MG63 (cell line): ENCODE results near the gene PAX5. TPM values are rescaled to one million over a fixed set of nuclear protein-coding genes. Genes with fewer than 3 reads are reported as not detected.
A peak's percentile ranks its signal among the peaks of the same experiment; 100 is the strongest.

Experiments
- DNase-seq: peaks from one replicate; pipeline ENCODE4 v3.0.0-alpha.2; 2020
- H3K27me3 ChIP-seq: fragments of 250-450 bp; sonication (Bioruptor Pico); 2 replicates; pipeline ENCODE4 v1.5.1; 2020; ENCODE audit warnings: mild to moderate bottlenecking, moderate library complexity
- H3K36me3 ChIP-seq: fragments of 250-450 bp; sonication (Bioruptor Pico); 2 replicates; pipeline ENCODE4 v1.5.1; 2020; ENCODE audit warnings: mild to moderate bottlenecking, moderate library complexity
- H3K4me3 ChIP-seq: fragments of 250-450 bp; sonication (Bioruptor Pico); 2 replicates; pipeline ENCODE4 v1.5.1; 2020; ENCODE audit warnings: mild to moderate bottlenecking, moderate library complexity
- H3K9me3 ChIP-seq: fragments of 250-450 bp; sonication (Bioruptor Pico); 2 replicates; pipeline ENCODE4 v1.5.1; 2020; ENCODE audit warnings: mild to moderate bottlenecking, moderate library complexity
- total RNA-seq: library from RNA; depleted of rRNA; stranded (reverse); fragments of >200 nt; shearing (Covaris generic); gene quantifications from 2 replicates; pipeline ENCODE4 v1.2.3, GENCODE V29; 2014; ENCODE audit warnings: low replicate concordance

PAX5 gene
- total RNA-seq, 1 experiment from 2014 or later: not detected

GRCh38 chr9:37040508-37041127 is 6.5 kb upstream of the PAX5 start:
- no peaks in the 10 kb centered on the region for H3K9me3 ChIP-seq

GRCh38 chr9:37038943-37039464 is 4.9 kb upstream of the PAX5 start:
- H3K9me3 ChIP-seq: no peaks in the 10 kb centered on the region
- no peak for DNase-seq
- peaks cover 30% of the 10 kb centered on the region for H3K27me3 ChIP-seq
- no peak overlapping the region for H3K4me3 ChIP-seq
- H3K36me3 ChIP-seq: no peaks in the 10 kb centered on the region

More at GRCh38 chr9:37040508-37041127, 6.5 kb upstream of the PAX5 start:
- H3K27me3 ChIP-seq: peaks cover 23% of the 10 kb centered on the region
- H3K36me3 ChIP-seq: no peaks in the 10 kb centered on the region
- DNase-seq: no peak
- no peak overlapping the region for H3K4me3 ChIP-seq

GRCh38 chr9:37038302-37038942 is 4.4 kb upstream of the PAX5 start:
- Histone ChIP-seq H3K9me3 (no peaks in the 10 kb centered on the region), H3K36me3 (no peaks in the 10 kb centered on the region), H3K4me3 (no peak overlapping the region), H3K27me3 (peaks cover 28% of the 10 kb centered on the region)
- DNase-seq: no peak

- no peaks in the 10 kb centered on the region for H3K9me3 ChIP-seq
- no peak overlapping the region for H3K4me3 ChIP-seq
- no peak for DNase-seq
- H3K27me3 ChIP-seq: peaks cover 28% of the 10 kb centered on the region
- no peaks in the 10 kb centered on the region for H3K36me3 ChIP-seq
Observed at GRCh38 chr9:37037503-37038301, 3.6 kb upstream of the PAX5 start.

GRCh38 chr9:37036776-37037502 is 2.9 kb upstream of the PAX5 start:
- H3K4me3 ChIP-seq: peak overlapping the region; percentile 46
- peak; percentile 46 for DNase-seq
- H3K9me3 ChIP-seq: no peaks in the 10 kb centered on the region
- H3K36me3 ChIP-seq: no peaks in the 10 kb centered on the region
- H3K27me3 ChIP-seq: peaks cover 28% of the 10 kb centered on the region

- peak overlapping the region; percentile 46 for H3K4me3 ChIP-seq
- H3K36me3 ChIP-seq: no peaks in the 10 kb centered on the region
- peak; percentile 12 for DNase-seq
- H3K27me3 ChIP-seq: peaks cover 28% of the 10 kb centered on the region
- no peaks in the 10 kb centered on the region for H3K9me3 ChIP-seq
Observed at GRCh38 chr9:37036371-37036775, 2.3 kb upstream of the PAX5 start.

GRCh38 chr9:37035648-37036370 is 1.7 kb upstream of the PAX5 start:
- Histone ChIP-seq H3K36me3 (no peaks in the 10 kb centered on the region), H3K9me3 (no peaks in the 10 kb centered on the region), H3K27me3 (peaks cover 28% of the 10 kb centered on the region), H3K4me3 (peak overlapping the region; percentile 46)
- no peak for DNase-seq

- Histone ChIP-seq H3K36me3 (no peaks in the 10 kb centered on the region), H3K9me3 (no peaks in the 10 kb centered on the region), H3K27me3 (peaks cover 28% of the 10 kb centered on the region), H3K4me3 (no peak overlapping the region)
- no peak for DNase-seq
Observed at GRCh38 chr9:37034938-37035647, 1.0 kb upstream of the PAX5 start.

- Histone ChIP-seq H3K27me3 (peaks cover 28% of the 10 kb centered on the region), H3K4me3 (no peak overlapping the region), H3K36me3 (no peaks in the 10 kb centered on the region), H3K9me3 (no peaks in the 10 kb centered on the region)
- DNase-seq: no peak
Observed at GRCh38 chr9:37034305-37034937, 353 bp upstream of the PAX5 start.

- Histone ChIP-seq H3K4me3 (no peak overlapping the region), H3K27me3 (peaks cover 34% of the 10 kb centered on the region), H3K9me3 (no peaks in the 10 kb centered on the region), H3K36me3 (no peaks in the 10 kb centered on the region)
- DNase-seq: no peak
Observed at GRCh38 chr9:37033141-37033540, 927 bp downstream of the PAX5 start.

- H3K4me3 ChIP-seq: no peak overlapping the region
- H3K27me3 ChIP-seq: peaks cover 33% of the 10 kb centered on the region
- H3K36me3 ChIP-seq: no peaks in the 10 kb centered on the region
- no peak for DNase-seq
- H3K9me3 ChIP-seq: no peaks in the 10 kb centered on the region
Observed at GRCh38 chr9:37032713-37033112, 1.4 kb downstream of the PAX5 start.

- Histone ChIP-seq H3K9me3 (no peaks in the 10 kb centered on the region), H3K27me3 (peaks cover 29% of the 10 kb centered on the region), H3K36me3 (no peaks in the 10 kb centered on the region), H3K4me3 (no peak overlapping the region)
- DNase-seq: no peak
Observed at GRCh38 chr9:37031902-37032301, 2.2 kb downstream of the PAX5 start.

- no peak for DNase-seq
- Histone ChIP-seq H3K27me3 (peaks cover 31% of the 10 kb centered on the region), H3K9me3 (no peaks in the 10 kb centered on the region), H3K36me3 (no peaks in the 10 kb centered on the region), H3K4me3 (no peak overlapping the region)
Observed at GRCh38 chr9:37031081-37031480, 3.0 kb downstream of the PAX5 start.

- DNase-seq: no peak
- peaks cover 31% of the 10 kb centered on the region for H3K27me3 ChIP-seq
- H3K9me3 ChIP-seq: no peaks in the 10 kb centered on the region
- no peak overlapping the region for H3K4me3 ChIP-seq
- no peaks in the 10 kb centered on the region for H3K36me3 ChIP-seq
Observed at GRCh38 chr9:37030611-37030939, 3.5 kb downstream of the PAX5 start.

- Histone ChIP-seq H3K4me3 (no peak overlapping the region), H3K27me3 (peaks cover 34% of the 10 kb centered on the region), H3K36me3 (no peaks in the 10 kb centered on the region), H3K9me3 (no peaks in the 10 kb centered on the region)
- DNase-seq: no peak
Observed at GRCh38 chr9:37029776-37030610, 4.1 kb downstream of the PAX5 start.
